Stomach smooth muscle (tissue), 2 donors: Measurements from ENCODE around the gene PBX4.

ENCODE experiments used
- H3K27ac ChIP-seq: one replicate; pipeline ENCODE4 v1.7.0; 2013; ENCODE audit warnings: mild to moderate bottlenecking, low read length, inconsistent platforms
- H3K27me3 ChIP-seq, 2 donors: one replicate each; pipeline ENCODE4 v1.7.0; 2013; ENCODE audit warnings: low read length in 2 of 2; ENCODE audit not compliant: insufficient read depth in 2 of 2, control insufficient read depth in 1 of 2
- H3K36me3 ChIP-seq, 2 donors: one replicate each; pipeline ENCODE4 v1.7.0; 2013; ENCODE audit warnings: low read length in 2 of 2; ENCODE audit not compliant: control insufficient read depth in 2 of 2, insufficient read depth in 2 of 2
- H3K4me1 ChIP-seq: one replicate; pipeline ENCODE4 v1.7.0; 2013; ENCODE audit warnings: low read length; ENCODE audit not compliant: control insufficient read depth, insufficient read depth
- H3K4me3 ChIP-seq, 2 donors: one replicate each; pipeline ENCODE4 v1.7.0; 2013; ENCODE audit warnings: low read length in 2 of 2
- H3K9ac ChIP-seq, 2 donors: one replicate each; pipeline ENCODE4 v1.7.0; 2013; ENCODE audit warnings: low read length in 2 of 2, mild to moderate bottlenecking in 1 of 2
- H3K9me3 ChIP-seq, 2 donors: one replicate each; pipeline ENCODE4 v1.7.0; 2013; ENCODE audit warnings: low read length in 2 of 2; ENCODE audit not compliant: control insufficient read depth in 2 of 2
- donor health status: healthy.
- donor health status: Pancreatic carcinoma.

Gene PBX4

GRCh38 chr19:19537075-19538048 lies 81.1 kb downstream of the PBX4 start:
- Histone ChIP-seq H3K27me3 (peaks cover 32 to 47% of the 10 kb centered on the region in 2 donors), H3K4me3 (peak overlapping the region in 1 of 2 donors; percentile 52), H3K4me1 (peaks cover 35% of the 10 kb centered on the region), H3K36me3 (no peaks in the 10 kb centered on the region), H3K9ac (no peak overlapping the region), H3K27ac (no peak overlapping the region), H3K9me3 (no peaks in the 10 kb centered on the region)

DNA sequence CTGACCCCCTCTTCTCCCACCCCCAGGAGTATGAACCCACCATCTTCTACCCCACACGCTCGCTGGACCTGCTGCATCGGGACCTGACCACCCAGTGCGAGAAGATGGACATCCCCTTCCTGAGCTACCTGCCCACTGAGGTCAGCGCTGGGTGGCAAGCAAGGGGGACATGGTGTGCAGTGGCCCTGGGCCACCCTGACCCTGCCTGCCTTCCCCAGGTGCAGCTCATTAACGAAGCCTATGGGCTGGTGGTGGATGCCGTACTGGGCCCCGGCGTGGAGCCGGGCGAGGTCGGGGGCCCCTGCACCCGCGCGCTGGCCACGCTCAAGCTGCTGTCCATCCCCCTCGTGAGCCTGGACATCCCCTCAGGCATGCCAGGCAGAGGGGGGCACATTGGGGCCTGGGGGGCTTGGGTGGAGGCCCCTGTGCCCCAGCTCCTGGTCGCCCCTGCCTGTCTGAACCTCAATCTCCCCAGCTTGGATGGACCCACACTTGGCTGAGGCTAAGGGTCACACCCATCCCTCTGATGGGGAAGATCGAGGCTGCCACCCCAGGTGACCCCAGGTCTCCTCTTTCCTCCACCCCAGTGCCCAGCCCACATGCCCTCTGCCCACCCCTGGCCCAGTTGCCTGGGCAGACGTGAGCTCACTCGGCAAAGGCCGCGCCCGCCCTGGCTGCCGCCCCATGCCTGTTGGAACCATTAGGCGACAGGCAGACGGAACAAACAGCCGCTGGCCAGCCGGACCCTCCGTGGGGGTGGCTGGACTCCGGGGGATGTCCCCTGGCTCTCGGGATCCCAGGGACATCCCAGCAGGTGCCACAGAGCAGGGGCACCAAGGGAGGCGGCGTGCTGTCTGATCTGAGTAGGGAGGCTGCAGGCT lies 82.9 kb downstream of the PBX4 start:
- Histone ChIP-seq H3K4me3 (no peak overlapping the region), H3K27ac (no peak overlapping the region)

GRCh38 chr19:19534556-19535265 lies 83.8 kb downstream of the PBX4 start:
- H3K9me3 ChIP-seq = no peaks in the 10 kb centered on the region
- no peaks in the 10 kb centered on the region for H3K36me3 ChIP-seq
- no peak overlapping the region for H3K9ac ChIP-seq
- H3K4me1 ChIP-seq = peaks cover 25% of the 10 kb centered on the region
- H3K27ac ChIP-seq = no peak overlapping the region
- no peak overlapping the region for H3K4me3 ChIP-seq
- peaks cover 13 to 21% of the 10 kb centered on the region in 2 donors for H3K27me3 ChIP-seq

More for the DNA sequence above, 82.9 kb downstream of the PBX4 start:
- no peaks in the 10 kb centered on the region for H3K9me3 ChIP-seq
- H3K36me3 ChIP-seq = no peaks in the 10 kb centered on the region
- H3K9ac ChIP-seq = no peak overlapping the region
- H3K27me3 ChIP-seq = peaks cover 14 to 29% of the 10 kb centered on the region in 2 donors
- H3K4me1 ChIP-seq = peaks cover 29% of the 10 kb centered on the region

GRCh38 chr19:19533841-19534240 lies 84.6 kb downstream of the PBX4 start:
- H3K4me3 ChIP-seq = no peak overlapping the region
- no peak overlapping the region for H3K27ac ChIP-seq
- peaks cover 29% of the 10 kb centered on the region for H3K4me1 ChIP-seq
- H3K9me3 ChIP-seq = no peaks in the 10 kb centered on the region
- H3K9ac ChIP-seq = no peak overlapping the region
- H3K27me3 ChIP-seq = peaks cover 10 to 13% of the 10 kb centered on the region in 2 donors
- no peaks in the 10 kb centered on the region for H3K36me3 ChIP-seq

- peaks cover 1 to 2% of the 10 kb centered on the region in 2 donors for H3K36me3 ChIP-seq
- no peak overlapping the region for H3K27ac ChIP-seq
- H3K4me1 ChIP-seq = peaks cover 24% of the 10 kb centered on the region
- H3K9ac ChIP-seq = no peak overlapping the region
- peaks cover 3 to 5% of the 10 kb centered on the region in 2 donors for H3K27me3 ChIP-seq
- H3K4me3 ChIP-seq = no peak overlapping the region
- no peaks in the 10 kb centered on the region for H3K9me3 ChIP-seq
Observed at GRCh38 chr19:19532806-19533701, 85.4 kb downstream of the PBX4 start.

DNA sequence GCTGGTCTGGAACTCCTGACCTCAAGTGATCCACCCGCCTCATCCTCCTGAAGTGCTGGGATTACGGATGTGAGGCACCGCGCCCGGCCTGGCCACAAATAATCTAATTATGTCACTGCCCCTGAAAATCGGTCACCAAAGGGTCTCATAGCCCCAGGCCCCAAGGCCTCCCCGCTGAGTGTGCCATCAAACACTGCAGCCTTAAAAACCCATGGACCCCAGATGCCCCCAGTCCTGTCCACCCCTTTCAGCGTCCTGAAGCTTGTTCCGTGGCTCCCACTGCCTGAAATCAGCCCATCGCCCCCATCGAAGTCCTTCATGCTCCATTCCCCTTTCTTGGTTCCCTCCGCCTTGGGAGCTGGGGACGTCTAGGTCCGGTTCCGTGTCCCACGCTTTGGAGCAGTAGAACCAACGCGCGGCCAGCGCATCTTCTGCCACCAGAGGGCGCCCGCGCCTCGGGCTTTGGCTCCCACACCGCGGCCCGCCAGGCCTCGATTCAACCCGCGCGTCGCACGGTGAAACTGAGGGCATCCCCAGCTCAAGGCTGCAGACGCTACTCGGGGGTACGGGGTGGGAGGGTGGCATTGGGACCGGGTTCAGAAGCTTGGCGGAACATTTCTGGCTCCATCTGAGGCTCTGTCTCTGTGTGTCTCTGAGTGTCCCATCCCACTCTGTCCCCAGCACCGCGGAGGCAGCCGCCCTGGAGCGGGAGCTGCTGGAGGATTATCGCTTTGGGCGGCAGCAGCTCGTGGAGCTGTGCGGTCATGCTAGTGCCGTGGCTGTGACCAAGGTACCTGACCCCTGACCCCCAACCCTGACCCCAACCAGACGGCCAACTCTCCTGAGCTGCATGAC lies 86.3 kb downstream of the PBX4 start:
- H3K9ac ChIP-seq = peak overlapping the region; percentile 28 to 60

DNA sequence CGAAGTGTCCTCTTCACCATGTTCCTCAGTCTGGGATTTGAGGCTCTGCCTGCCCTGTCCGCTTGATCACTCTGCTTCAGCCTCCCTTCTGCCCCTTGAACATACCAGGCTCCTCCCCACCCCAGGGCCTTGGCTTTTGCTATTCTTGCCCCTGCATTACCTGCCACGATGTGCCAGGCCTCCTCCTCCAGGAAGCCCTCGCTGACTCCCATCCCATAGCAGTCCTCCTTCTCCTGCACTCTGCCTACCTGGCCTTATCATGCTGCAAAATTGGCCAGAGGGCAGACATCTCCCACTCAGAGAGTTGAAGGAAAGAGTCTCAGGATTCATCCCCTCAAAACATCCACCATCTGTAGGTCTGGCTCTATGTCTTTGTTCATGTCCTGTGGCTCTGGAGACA lies 87.6 kb downstream of the PBX4 start:
- H3K36me3 ChIP-seq = peaks cover 8 to 10% of the 10 kb centered on the region in 2 donors

More for the DNA sequence above, 86.3 kb downstream of the PBX4 start:
- Histone ChIP-seq H3K4me1 (peaks cover 16% of the 10 kb centered on the region), H3K27ac (no peak overlapping the region), H3K9me3 (no peaks in the 10 kb centered on the region), H3K36me3 (peaks cover 7 to 8% of the 10 kb centered on the region in 2 donors), H3K4me3 (peak overlapping the region in 1 of 2 donors; percentile 22), H3K27me3 (no peaks in the 10 kb centered on the region)

GRCh38 chr19:19530423-19530804 lies 88.1 kb downstream of the PBX4 start:
- Histone ChIP-seq H3K36me3 (peaks cover 8 to 10% of the 10 kb centered on the region in 2 donors), H3K9ac (no peak overlapping the region), H3K27me3 (no peaks in the 10 kb centered on the region), H3K9me3 (no peaks in the 10 kb centered on the region), H3K27ac (no peak overlapping the region), H3K4me1 (peaks cover 16% of the 10 kb centered on the region), H3K4me3 (no peak overlapping the region)

More for the DNA sequence above, 87.6 kb downstream of the PBX4 start:
- Histone ChIP-seq H3K27ac (no peak overlapping the region), H3K4me1 (peaks cover 16% of the 10 kb centered on the region), H3K4me3 (no peak overlapping the region), H3K27me3 (no peaks in the 10 kb centered on the region), H3K9me3 (no peaks in the 10 kb centered on the region), H3K9ac (no peak overlapping the region)

GRCh38 chr19:19529783-19530422 lies 88.6 kb downstream of the PBX4 start:
- Histone ChIP-seq H3K4me1 (peaks cover 16% of the 10 kb centered on the region), H3K36me3 (peaks cover 8 to 10% of the 10 kb centered on the region in 2 donors)

More at GRCh38 chr19:19529783-19530422, 88.6 kb downstream of the PBX4 start:
- H3K27me3 ChIP-seq = no peaks in the 10 kb centered on the region
- no peak overlapping the region for H3K9ac ChIP-seq
- no peaks in the 10 kb centered on the region for H3K9me3 ChIP-seq
- no peak overlapping the region for H3K27ac ChIP-seq
- no peak overlapping the region for H3K4me3 ChIP-seq
